Measurements from ENCODE around the gene FBXL4. TPM values are rescaled to one million over a fixed set of nuclear protein-coding genes. Genes with fewer than 3 reads are reported as not detected.

Gene FBXL4
- polyA plus RNA-seq, 1 donor (not counting 4 experiments of a cell fraction or from before 2014, with no cell fraction given), result 19.9 TPM

DNA sequence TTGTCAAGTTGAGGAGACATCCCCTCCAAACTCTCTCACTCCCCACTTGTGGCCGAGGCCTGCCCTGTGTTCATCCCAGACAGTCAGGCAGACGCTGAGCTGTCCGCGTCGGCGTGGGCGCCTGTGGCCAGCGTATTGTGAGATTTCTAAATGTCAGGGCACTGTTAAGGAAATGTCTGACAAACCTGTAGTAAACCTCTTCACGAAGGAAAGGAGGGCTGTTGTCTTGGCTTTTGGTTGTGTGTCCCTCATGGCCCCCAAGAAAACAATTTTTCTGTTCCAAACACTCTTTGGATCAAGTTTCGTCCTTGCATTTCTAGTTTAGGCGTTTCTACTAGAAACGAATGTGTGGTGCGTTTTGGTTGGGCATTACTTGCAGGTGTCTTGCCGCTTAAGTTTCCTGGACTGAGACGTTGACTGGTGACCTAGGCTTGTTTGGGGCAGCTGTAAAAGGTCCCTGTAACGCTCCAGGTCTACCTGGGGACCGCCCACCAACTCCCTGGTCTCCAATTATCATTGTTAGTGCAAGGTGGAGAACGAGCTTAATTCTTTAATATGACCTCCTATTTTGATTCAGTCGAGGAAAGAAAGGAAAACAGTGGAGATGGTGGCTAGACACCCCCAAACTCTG, 122.0 kb downstream of the FBXL4 start:
- no peak for FAIRE-seq
- Histone ChIP-seq H3K9me3 (ENCODE audit: control insufficient read depth, low read depth, low read length) (no peaks in the 10 kb centered on the region), H3K9ac (ENCODE audit: control insufficient read depth, extremely low read depth, insufficient read depth, low read length) (no peak overlapping the region), H3K36me3 (ENCODE audit: control insufficient read depth in 2 of 2, extremely low read depth in 1 of 2, insufficient read depth in 2 of 2, low read length in 2 of 2) (no peaks in the 10 kb centered on the region), H3K27ac (ENCODE audit: control insufficient read depth, insufficient read depth, low read length) (no peak overlapping the region), H3K27me3 (ENCODE audit: control insufficient read depth, extremely low read depth, insufficient read depth, low read length) (peaks cover 81% of the 10 kb centered on the region), H2AFZ (ENCODE audit: control insufficient read depth, low read length) (no peak overlapping the region), H3K4me3 (ENCODE audit: control insufficient read depth in 2 of 3, extremely low read depth in 1 of 3, insufficient read depth in 2 of 3, low read depth in 1 of 3, low read length in 3 of 3) (no peak overlapping the region), H4K20me1 (ENCODE audit: control insufficient read depth, extremely low read depth, insufficient read depth, low read length) (no peaks in the 10 kb centered on the region), H3K4me2 (ENCODE audit: control insufficient read depth, extremely low read depth, insufficient read depth, low read depth, low read length) (no peak overlapping the region), H3K4me1 (ENCODE audit: control insufficient read depth, extremely low read depth, insufficient read depth, low read length) (no peaks in the 10 kb centered on the region), H3K79me2 (ENCODE audit: control insufficient read depth, insufficient read depth, low read length) (no peaks in the 10 kb centered on the region), H3K9me1 (ENCODE audit: control insufficient read depth, extremely low read depth, insufficient read depth, low read length) (no peaks in the 10 kb centered on the region)
- no peak for DNase-seq (ENCODE audit: low read depth, low spot score)
- no peak for TF ChIP-seq EZH2 (IDR thresholded peaks at IDR 0.05; ENCODE audit: low read length)
- TF ChIP-seq, protein P1, sequence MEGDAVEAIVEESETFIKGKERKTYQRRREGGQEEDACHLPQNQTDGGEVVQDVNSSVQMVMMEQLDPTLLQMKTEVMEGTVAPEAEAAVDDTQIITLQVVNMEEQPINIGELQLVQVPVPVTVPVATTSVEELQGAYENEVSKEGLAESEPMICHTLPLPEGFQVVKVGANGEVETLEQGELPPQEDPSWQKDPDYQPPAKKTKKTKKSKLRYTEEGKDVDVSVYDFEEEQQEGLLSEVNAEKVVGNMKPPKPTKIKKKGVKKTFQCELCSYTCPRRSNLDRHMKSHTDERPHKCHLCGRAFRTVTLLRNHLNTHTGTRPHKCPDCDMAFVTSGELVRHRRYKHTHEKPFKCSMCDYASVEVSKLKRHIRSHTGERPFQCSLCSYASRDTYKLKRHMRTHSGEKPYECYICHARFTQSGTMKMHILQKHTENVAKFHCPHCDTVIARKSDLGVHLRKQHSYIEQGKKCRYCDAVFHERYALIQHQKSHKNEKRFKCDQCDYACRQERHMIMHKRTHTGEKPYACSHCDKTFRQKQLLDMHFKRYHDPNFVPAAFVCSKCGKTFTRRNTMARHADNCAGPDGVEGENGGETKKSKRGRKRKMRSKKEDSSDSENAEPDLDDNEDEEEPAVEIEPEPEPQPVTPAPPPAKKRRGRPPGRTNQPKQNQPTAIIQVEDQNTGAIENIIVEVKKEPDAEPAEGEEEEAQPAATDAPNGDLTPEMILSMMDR (optimal IDR thresholded peaks at IDR 0.05 in 1 of 3, IDR thresholded peaks at IDR 0.05 in 1 of 3, conservative IDR thresholded peaks at IDR 0.05 in 1 of 3; ENCODE audit: extremely low read depth in 1 of 3, insufficient read depth in 2 of 3, low read length in 3 of 3), result no peak
- dilution Hi-C loops (cut with MboI; ENCODE audit: extremely low pct_ligation_motif_present, low sequenced_read_pairs), result no loop called here

DNA sequence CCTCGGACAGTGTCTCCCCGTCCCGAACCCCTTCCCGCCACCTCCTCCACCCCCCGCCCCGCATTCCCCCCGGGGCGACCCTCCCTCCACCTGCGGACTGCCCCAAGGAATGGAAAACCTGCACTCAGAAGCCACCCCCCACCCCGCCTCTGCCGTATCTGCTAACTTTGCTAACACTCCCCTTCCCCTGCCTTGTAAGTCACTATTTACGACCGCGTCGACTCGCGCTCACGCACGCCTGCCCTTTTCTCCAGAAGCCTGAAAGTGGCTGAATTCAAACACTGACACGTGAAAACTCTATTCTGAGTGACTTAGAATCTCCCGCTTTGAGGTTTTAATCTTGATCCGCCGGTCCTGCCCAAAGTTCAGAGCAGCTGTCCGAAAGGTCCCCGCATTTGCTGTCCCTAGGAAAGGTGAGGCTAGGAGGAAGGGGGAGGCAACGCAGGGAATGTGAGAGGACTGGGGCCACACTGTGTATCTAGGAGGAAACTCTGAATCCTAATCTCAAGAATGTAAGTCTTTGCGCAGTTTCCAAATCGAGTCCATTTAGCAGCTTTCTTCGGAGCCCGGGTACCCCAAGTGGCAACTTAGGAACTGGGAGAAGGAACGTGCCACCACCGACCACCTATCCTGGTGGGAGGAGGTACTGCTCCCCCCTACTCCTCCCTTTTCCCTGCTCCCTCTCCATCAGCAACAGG, 122.7 kb downstream of the FBXL4 start:
- dilution Hi-C loops (cut with MboI; ENCODE audit: extremely low pct_ligation_motif_present, low sequenced_read_pairs), result no loop called here
- no peak overlapping the region for H3K4me2 ChIP-seq (ENCODE audit: control insufficient read depth, extremely low read depth, insufficient read depth, low read depth, low read length)
- no peaks in the 10 kb centered on the region for H3K9me3 ChIP-seq (ENCODE audit: control insufficient read depth, low read depth, low read length)

More for the DNA sequence above, 122.7 kb downstream of the FBXL4 start:
- no peaks in the 10 kb centered on the region for H3K4me1 ChIP-seq (ENCODE audit: control insufficient read depth, extremely low read depth, insufficient read depth, low read length)
- no peaks in the 10 kb centered on the region for H3K36me3 ChIP-seq (ENCODE audit: control insufficient read depth in 2 of 2, extremely low read depth in 1 of 2, insufficient read depth in 2 of 2, low read length in 2 of 2)
- DNase-seq (ENCODE audit: low read depth, low spot score) (no peak), FAIRE-seq (no peak)
- H3K9ac ChIP-seq (ENCODE audit: control insufficient read depth, extremely low read depth, insufficient read depth, low read length), result no peak overlapping the region
- peaks cover 75% of the 10 kb centered on the region for H3K27me3 ChIP-seq (ENCODE audit: control insufficient read depth, extremely low read depth, insufficient read depth, low read length)
- H2AFZ ChIP-seq (ENCODE audit: control insufficient read depth, low read length), result no peak overlapping the region
- no peak overlapping the region for H3K4me3 ChIP-seq (ENCODE audit: control insufficient read depth in 2 of 3, extremely low read depth in 1 of 3, insufficient read depth in 2 of 3, low read depth in 1 of 3, low read length in 3 of 3)
- H3K79me2 ChIP-seq (ENCODE audit: control insufficient read depth, insufficient read depth, low read length), result no peaks in the 10 kb centered on the region
- H4K20me1 ChIP-seq (ENCODE audit: control insufficient read depth, extremely low read depth, insufficient read depth, low read length), result no peaks in the 10 kb centered on the region
- no peaks in the 10 kb centered on the region for H3K9me1 ChIP-seq (ENCODE audit: control insufficient read depth, extremely low read depth, insufficient read depth, low read length)
- no peak overlapping the region for H3K27ac ChIP-seq (ENCODE audit: control insufficient read depth, insufficient read depth, low read length)
- TF ChIP-seq EZH2 (IDR thresholded peaks at IDR 0.05; ENCODE audit: low read length), result peak; percentile 97
- TF ChIP-seq, protein P1 (optimal IDR thresholded peaks at IDR 0.05 in 1 of 3, IDR thresholded peaks at IDR 0.05 in 1 of 3, conservative IDR thresholded peaks at IDR 0.05 in 1 of 3; ENCODE audit: extremely low read depth in 1 of 3, insufficient read depth in 2 of 3, low read length in 3 of 3), result no peak
